ENCODE results near the gene MRRF.

DNA sequence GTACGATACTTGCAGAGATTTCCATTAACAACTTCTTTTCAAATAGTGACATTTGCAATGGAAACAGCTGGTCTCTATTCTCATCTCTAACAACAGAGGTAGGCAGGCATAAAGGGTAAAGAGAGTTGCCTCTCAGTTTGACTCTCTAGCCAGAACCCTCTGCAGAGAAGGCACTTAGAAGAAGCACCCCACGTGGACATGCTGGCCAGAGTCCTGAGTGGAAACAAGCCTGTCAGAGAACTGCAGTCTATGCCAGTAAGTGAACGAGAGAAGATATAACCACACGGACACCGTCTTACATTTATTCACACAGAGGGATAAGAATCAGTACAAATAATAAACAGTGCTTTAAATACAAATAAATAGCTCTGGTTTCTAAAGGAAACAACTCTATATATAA, 25.0 kb upstream of the MRRF start:
- TF ChIP-seq, protein P1, sequence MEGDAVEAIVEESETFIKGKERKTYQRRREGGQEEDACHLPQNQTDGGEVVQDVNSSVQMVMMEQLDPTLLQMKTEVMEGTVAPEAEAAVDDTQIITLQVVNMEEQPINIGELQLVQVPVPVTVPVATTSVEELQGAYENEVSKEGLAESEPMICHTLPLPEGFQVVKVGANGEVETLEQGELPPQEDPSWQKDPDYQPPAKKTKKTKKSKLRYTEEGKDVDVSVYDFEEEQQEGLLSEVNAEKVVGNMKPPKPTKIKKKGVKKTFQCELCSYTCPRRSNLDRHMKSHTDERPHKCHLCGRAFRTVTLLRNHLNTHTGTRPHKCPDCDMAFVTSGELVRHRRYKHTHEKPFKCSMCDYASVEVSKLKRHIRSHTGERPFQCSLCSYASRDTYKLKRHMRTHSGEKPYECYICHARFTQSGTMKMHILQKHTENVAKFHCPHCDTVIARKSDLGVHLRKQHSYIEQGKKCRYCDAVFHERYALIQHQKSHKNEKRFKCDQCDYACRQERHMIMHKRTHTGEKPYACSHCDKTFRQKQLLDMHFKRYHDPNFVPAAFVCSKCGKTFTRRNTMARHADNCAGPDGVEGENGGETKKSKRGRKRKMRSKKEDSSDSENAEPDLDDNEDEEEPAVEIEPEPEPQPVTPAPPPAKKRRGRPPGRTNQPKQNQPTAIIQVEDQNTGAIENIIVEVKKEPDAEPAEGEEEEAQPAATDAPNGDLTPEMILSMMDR (IDR thresholded peaks at IDR 0.05) = no peak
- no peak for TF ChIP-seq POLR2A (IDR thresholded peaks at IDR 0.05)

Data from uterus (tissue), 2 donors.